SK-N-SH (cell line): ENCODE measurements around the gene YBX2.

ENCODE experiments used
- EZH2phosphoT487 ChIP-seq: fragments of 200-600 bp; sonication (generic); IDR thresholded peaks from 2 replicates; pipeline ENCODE4 v1.6.1; 2017; ENCODE audit warnings: low read depth, mixed run types, mild to moderate bottlenecking, antibody characterized with exemption, moderate library complexity, borderline replicate concordance
- NRF1 ChIP-seq: IDR thresholded peaks from 2 replicates; pipeline ENCODE4 v1.6.1; 2012; ENCODE audit warnings: low read depth, mild to moderate bottlenecking, low read length
- TF ChIP-seq, protein P1 (sequence below): IDR thresholded peaks from 2 replicates; pipeline ENCODE4 v1.4.0; 2012; ENCODE audit warnings: low read depth
- TF ChIP-seq, protein P2 (sequence below): fragments of 200-600 bp; sonication (generic); IDR thresholded peaks from 2 replicates; pipeline ENCODE4 v1.6.1; 2017; ENCODE audit warnings: antibody characterized with exemption, mild to moderate bottlenecking, moderate library complexity
- TF ChIP-seq, protein P3 (sequence below): IDR thresholded peaks from 2 replicates; pipeline ENCODE4 v1.4.0; 2012; ENCODE audit warnings: low read depth, borderline replicate concordance
- TF ChIP-seq, protein P4 (sequence below): IDR thresholded peaks from 2 replicates; pipeline ENCODE4; 2012

DNA sequence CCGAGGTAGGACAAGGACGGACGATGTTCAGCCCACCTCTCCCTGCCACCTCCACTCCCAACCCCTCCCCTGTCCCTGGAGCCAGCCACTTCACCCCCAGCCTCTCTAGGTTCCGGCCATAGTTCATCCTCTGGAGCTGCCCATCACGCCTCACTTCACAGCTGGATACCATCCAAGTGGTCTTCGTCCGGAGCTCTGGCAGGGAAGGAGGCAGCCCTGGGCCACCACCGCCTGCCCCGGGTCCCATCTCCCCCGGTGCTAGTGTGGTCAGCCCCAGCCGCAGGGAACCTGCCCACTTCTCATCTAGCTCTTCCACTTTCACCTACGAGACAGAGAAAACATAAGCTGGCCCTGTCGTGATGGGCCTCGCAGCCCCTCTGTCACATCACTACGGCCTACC is 27.0 kb upstream of the YBX2 start:
- TF ChIP-seq, protein P1, sequence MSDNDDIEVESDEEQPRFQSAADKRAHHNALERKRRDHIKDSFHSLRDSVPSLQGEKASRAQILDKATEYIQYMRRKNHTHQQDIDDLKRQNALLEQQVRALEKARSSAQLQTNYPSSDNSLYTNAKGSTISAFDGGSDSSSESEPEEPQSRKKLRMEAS = no peak
- TF ChIP-seq, protein P2, sequence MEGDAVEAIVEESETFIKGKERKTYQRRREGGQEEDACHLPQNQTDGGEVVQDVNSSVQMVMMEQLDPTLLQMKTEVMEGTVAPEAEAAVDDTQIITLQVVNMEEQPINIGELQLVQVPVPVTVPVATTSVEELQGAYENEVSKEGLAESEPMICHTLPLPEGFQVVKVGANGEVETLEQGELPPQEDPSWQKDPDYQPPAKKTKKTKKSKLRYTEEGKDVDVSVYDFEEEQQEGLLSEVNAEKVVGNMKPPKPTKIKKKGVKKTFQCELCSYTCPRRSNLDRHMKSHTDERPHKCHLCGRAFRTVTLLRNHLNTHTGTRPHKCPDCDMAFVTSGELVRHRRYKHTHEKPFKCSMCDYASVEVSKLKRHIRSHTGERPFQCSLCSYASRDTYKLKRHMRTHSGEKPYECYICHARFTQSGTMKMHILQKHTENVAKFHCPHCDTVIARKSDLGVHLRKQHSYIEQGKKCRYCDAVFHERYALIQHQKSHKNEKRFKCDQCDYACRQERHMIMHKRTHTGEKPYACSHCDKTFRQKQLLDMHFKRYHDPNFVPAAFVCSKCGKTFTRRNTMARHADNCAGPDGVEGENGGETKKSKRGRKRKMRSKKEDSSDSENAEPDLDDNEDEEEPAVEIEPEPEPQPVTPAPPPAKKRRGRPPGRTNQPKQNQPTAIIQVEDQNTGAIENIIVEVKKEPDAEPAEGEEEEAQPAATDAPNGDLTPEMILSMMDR = no peak
- TF ChIP-seq EZH2phosphoT487 (no peak), NRF1 (no peak)
- TF ChIP-seq, protein P3, sequence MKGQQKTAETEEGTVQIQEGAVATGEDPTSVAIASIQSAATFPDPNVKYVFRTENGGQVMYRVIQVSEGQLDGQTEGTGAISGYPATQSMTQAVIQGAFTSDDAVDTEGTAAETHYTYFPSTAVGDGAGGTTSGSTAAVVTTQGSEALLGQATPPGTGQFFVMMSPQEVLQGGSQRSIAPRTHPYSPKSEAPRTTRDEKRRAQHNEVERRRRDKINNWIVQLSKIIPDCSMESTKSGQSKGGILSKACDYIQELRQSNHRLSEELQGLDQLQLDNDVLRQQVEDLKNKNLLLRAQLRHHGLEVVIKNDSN = no peak
- TF ChIP-seq, protein P4, sequence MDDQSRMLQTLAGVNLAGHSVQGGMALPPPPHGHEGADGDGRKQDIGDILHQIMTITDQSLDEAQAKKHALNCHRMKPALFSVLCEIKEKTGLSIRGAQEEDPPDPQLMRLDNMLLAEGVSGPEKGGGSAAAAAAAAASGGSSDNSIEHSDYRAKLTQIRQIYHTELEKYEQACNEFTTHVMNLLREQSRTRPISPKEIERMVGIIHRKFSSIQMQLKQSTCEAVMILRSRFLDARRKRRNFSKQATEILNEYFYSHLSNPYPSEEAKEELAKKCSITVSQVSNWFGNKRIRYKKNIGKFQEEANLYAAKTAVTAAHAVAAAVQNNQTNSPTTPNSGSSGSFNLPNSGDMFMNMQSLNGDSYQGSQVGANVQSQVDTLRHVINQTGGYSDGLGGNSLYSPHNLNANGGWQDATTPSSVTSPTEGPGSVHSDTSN = no peak
